PC-3 (cell line): Measurements from ENCODE around the gene C19orf81.

Experiments used
- EZH2phosphoT487 ChIP-seq: fragments of 300-600 bp; sonication (generic); IDR thresholded peaks from 2 replicates; pipeline ENCODE4 v1.6.1; 2018; ENCODE audit warnings: mild to moderate bottlenecking, antibody characterized with exemption, low read length, borderline replicate concordance
- TF ChIP-seq, protein P1 (sequence below): fragments of 300-600 bp; sonication (generic); conservative IDR thresholded peaks from 2 replicates; pipeline ENCODE4 v1.5.1; 2017; ENCODE audit warnings: antibody characterized with exemption, low read depth, mild to moderate bottlenecking, low read length

DNA sequence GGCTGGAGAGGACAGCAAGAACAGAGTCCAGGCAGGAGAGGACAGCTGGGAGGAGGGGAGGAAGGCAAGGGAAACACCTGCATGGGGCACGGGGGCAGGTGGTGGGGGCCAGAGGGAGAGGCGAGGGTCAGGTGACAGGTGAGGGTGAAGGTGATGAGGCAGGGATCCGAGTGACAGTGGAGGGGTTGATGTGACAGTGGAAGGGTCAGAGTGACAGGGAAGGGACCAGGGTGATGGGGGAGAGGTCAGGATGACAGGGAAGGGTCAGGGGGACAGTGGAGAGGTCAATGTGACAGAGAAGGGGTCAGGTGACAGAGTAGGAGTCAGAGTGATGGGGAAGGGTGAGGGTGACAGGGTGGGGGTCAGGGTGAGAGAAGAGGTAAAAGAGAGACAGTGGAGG, 29.1 kb downstream of the C19orf81 start:
- TF ChIP-seq, protein P1, sequence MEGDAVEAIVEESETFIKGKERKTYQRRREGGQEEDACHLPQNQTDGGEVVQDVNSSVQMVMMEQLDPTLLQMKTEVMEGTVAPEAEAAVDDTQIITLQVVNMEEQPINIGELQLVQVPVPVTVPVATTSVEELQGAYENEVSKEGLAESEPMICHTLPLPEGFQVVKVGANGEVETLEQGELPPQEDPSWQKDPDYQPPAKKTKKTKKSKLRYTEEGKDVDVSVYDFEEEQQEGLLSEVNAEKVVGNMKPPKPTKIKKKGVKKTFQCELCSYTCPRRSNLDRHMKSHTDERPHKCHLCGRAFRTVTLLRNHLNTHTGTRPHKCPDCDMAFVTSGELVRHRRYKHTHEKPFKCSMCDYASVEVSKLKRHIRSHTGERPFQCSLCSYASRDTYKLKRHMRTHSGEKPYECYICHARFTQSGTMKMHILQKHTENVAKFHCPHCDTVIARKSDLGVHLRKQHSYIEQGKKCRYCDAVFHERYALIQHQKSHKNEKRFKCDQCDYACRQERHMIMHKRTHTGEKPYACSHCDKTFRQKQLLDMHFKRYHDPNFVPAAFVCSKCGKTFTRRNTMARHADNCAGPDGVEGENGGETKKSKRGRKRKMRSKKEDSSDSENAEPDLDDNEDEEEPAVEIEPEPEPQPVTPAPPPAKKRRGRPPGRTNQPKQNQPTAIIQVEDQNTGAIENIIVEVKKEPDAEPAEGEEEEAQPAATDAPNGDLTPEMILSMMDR: no peak
- TF ChIP-seq EZH2phosphoT487: no peak
